ENCODE results near the gene TMEM94. TPM values are rescaled to one million over a fixed set of nuclear protein-coding genes. Genes with fewer than 3 reads are reported as not detected.

Gene TMEM94
- total and polyA plus RNA-seq, 2 of the 4 experiments (the other 2 are of a cell fraction): 8.4 to 64.7 TPM

DNA sequence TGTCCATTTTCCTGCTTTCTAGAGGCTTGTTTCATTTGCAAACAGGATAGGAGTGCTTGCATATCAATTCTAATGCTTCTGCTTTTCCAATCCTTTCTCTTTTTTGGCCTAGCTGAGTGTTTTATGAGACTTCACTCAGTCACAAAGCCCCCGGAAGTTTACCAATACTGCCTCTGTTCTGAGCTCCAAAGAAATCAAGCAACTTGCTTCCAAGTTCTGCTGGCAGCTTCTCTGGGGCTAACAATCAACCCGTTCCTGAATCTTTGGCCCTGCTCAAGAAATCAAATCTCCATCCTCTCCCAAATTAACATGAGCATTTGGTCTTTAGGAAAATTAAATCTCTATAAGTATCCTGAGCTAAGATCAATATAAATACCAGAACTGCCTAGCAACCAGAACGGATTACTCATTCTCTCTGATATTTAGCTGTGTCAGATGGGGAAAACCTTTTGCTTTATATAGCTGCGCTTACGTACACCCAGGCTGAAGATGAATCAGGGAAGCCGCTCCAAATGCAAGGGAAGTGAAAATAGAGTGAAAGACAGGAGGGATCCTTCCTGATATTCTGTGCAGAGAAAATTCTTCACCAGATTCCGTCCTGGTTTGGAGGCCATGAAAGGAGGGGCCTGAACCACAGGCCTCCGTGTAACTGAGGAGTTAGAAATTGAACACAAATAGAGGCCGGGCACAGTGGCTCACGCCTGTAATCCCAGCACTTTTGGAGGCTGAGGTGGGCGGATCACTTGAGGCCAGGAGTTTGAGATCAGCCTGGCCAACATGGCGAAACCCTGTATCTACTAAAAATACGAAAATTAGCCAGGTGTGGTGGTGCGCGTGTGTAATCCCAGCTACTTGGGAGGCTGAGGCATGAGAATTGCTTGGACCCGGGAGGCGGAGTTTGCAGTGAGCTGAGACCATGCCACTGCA lies 27.6 kb upstream of the TMEM94 start:
- Histone ChIP-seq H3K27ac (ENCODE audit: insufficient read depth, low read length) (peak overlapping the region; percentile 43; the same call in 1 of the 2 replicates), H2BK5ac (ENCODE audit: low read depth, low read length, poor library complexity, severe bottlenecking) (peak overlapping the region; percentile 68), H4K91ac (ENCODE audit: insufficient read depth, low read depth, low read length) (peak overlapping the region; percentile 64), H3K18ac (ENCODE audit: low read depth, low read length) (peak overlapping the region; percentile 48; the same call in 1 of the 2 replicates), H3K79me1 (ENCODE audit: low read depth in 1 of 2, low read length in 2 of 2) (no peaks in the 10 kb centered on the region), H2BK15ac (ENCODE audit: low read depth, low read length) (peak overlapping the region; percentile 15; the same call in 1 of the 3 replicates), H3K4ac (ENCODE audit: low read depth, low read length) (peak overlapping the region; percentile 34), H2BK120ac (ENCODE audit: low read depth, low read length) (peak overlapping the region; percentile 75), H3K4me2 (ENCODE audit: low read depth, low read length) (peak overlapping the region; percentile 61), H3K56ac (ENCODE audit: extremely low read depth, insufficient read depth, low read length) (no peak overlapping the region), H4K20me1 (ENCODE audit: insufficient read depth, low read length) (no peaks in the 10 kb centered on the region), H3K23ac (ENCODE audit: low read depth, low read length) (no peak overlapping the region), H2AK5ac (ENCODE audit: low read depth, low read length) (peak overlapping the region; percentile 5; the same call in 1 of the 2 replicates), H3K4me1 (ENCODE audit: control insufficient read depth, insufficient read depth, low read length) (peaks cover 8% of the 10 kb centered on the region; the same call in 1 of the 2 replicates), H3K27me3 (ENCODE audit: control insufficient read depth, insufficient read depth, low read length) (no peaks in the 10 kb centered on the region), H3K9ac (ENCODE audit: low read depth, low read length) (no peak overlapping the region), H3K9me1 (ENCODE audit: insufficient read depth, low read length) (no peaks in the 10 kb centered on the region; the same call in 1 of the 2 replicates), H2BK20ac (ENCODE audit: low read depth, low read length) (peak overlapping the region; percentile 62; the same call in 1 of the 2 replicates), H3K9me3 (ENCODE audit: control insufficient read depth, insufficient read depth, low read length) (no peaks in the 10 kb centered on the region), H3K36me3 (ENCODE audit: control insufficient read depth, insufficient read depth, low read length) (no peaks in the 10 kb centered on the region), H4K5ac (ENCODE audit: low read depth, low read length) (peak overlapping the region; percentile 33; the same call in 1 of the 2 replicates), H4K8ac (ENCODE audit: low read depth in 2 of 2, low read length in 2 of 2) (peak overlapping the region in 1 of 2 experiments; percentile 66; a peak in 1 of 4 replicates), H3K14ac (replicated peaks; ENCODE audit: low read depth, low read length) (peak overlapping the region; percentile 34; the same call in 1 of the 2 replicates), H2AK9ac (replicated peaks; ENCODE audit: low read depth, low read length, poor library complexity) (no peak overlapping the region), H3K4me3 (ENCODE audit: insufficient read depth, low read depth, low read length) (no peak overlapping the region), H2AFZ (replicated peaks; ENCODE audit: low read length, poor library complexity) (peak overlapping the region; percentile 75)
- peak; percentile 53 for ATAC-seq (ENCODE audit: low read depth)
- WGBS, 2 experiments (ENCODE audit: extremely low coverage in 2 of 2, insufficient read length in 1 of 2): 100% methylated on average over 4 of the region's 17 CpGs; no CpG with 5 or more reads in 1 of the 2 experiments
- POLR2A ChIA-PET (ENCODE audit: unreplicated experiment): interaction anchor here (0.6 kb wide), 1 partner anchor 11 kb away, joined by 13 read pairs; no protein-coding TSS in a partner anchor
- dilution Hi-C loops (cut with HindIII; ENCODE audit: low sequenced_read_pairs, unreplicated experiment): no loop called here
- peak; percentile 59 for TF ChIP-seq NFE2L2 (IDR thresholded peaks at IDR 0.05; ENCODE audit: low read depth, low read length)
- peak; percentile 67; the same call in 1 of the 2 replicates for TF ChIP-seq MAFK (IDR thresholded peaks at IDR 0.05; ENCODE audit: low read depth, low read length)
- no peak for TF ChIP-seq SMC3 (IDR thresholded peaks at IDR 0.05; ENCODE audit: low read depth, low read length)
- TF ChIP-seq BHLHE40 (IDR thresholded peaks at IDR 0.05; ENCODE audit: low read depth, low read length): no peak
- peak; percentile 69; the same call in 1 of the 2 replicates for TF ChIP-seq RFX5 (IDR thresholded peaks at IDR 0.05; ENCODE audit: low read depth, low read length)
- TF ChIP-seq CEBPB (IDR thresholded peaks at IDR 0.05; ENCODE audit: low read depth, low read length): peak; percentile 4; the same call in 1 of the 2 replicates
- TF ChIP-seq FOS (IDR thresholded peaks at IDR 0.05; ENCODE audit: low read depth, low read length): 0 out of 2 replicates have a peak, but pooled peaks have one; percentile 37
- CTCF ChIA-PET: interaction anchor here (0.6 kb wide), 1 partner anchor 53 kb away, joined by 3 read pairs; no protein-coding TSS in a partner anchor
- intact Hi-C loops (cut with micrococcal nuclease): no loop called here
- no TSS peak for BruUV-seq (replicated peaks)
- in situ Hi-C loops (cut with MboI; ENCODE audit: low sequenced_read_pairs): loop anchor here (5.0 to 10.0 kb wide), 2 partner anchors 83 to 316 kb away; no protein-coding TSS in a partner anchor
- DNase-seq: peak; percentile 92

All from IMR-90 (cell line).